Glutamatergic neuron (in vitro differentiated cells): ENCODE measurements around the gene STK10. TPM values are rescaled to one million over a fixed set of nuclear protein-coding genes. Genes with fewer than 3 reads are reported as not detected.

Experiments
- DNase-seq: peaks from one replicate; pipeline ENCODE4 v3.0.0; 2022
- H3K27ac Mint-ChIP-seq: one replicate; pipeline ENCODE4 v1.8.0; 2020; ENCODE audit warnings: mild to moderate bottlenecking, mixed read lengths, inconsistent platforms; ENCODE audit not compliant: unreplicated experiment
- H3K27me3 Mint-ChIP-seq: one replicate; pipeline ENCODE4 v1.8.0; 2020; ENCODE audit warnings: mild to moderate bottlenecking, moderate library complexity, mixed read lengths, inconsistent platforms; ENCODE audit not compliant: unreplicated experiment
- H3K36me3 Mint-ChIP-seq: one replicate; pipeline ENCODE4 v1.8.0; 2020; ENCODE audit warnings: mild to moderate bottlenecking, mixed read lengths, inconsistent platforms; ENCODE audit not compliant: unreplicated experiment
- H3K4me1 Mint-ChIP-seq: one replicate; pipeline ENCODE4 v1.8.0; 2020; ENCODE audit warnings: mild to moderate bottlenecking, low read depth, mixed read lengths, inconsistent platforms; ENCODE audit not compliant: unreplicated experiment
- H3K4me3 Mint-ChIP-seq: one replicate; pipeline ENCODE4 v1.8.0; 2020; ENCODE audit warnings: mild to moderate bottlenecking, mixed read lengths, inconsistent platforms; ENCODE audit not compliant: unreplicated experiment
- H3K9me3 Mint-ChIP-seq: one replicate; pipeline ENCODE4 v1.8.0; 2020; ENCODE audit warnings: mild to moderate bottlenecking, moderate library complexity, mixed read lengths, inconsistent platforms; ENCODE audit not compliant: unreplicated experiment
- CTCF ChIP-seq: fragments of 200-600 bp; sonication (generic); IDR thresholded peaks from one replicate; pipeline ENCODE4 v1.5.0; 2021; ENCODE audit not compliant: partially characterized antibody, unreplicated experiment
- total RNA-seq: library from RNA; stranded (reverse); fragmentation: NEBNext Ultra II Directional; extraction: Animal tissue kit (Norgen Biotek cat#: 25700); gene quantifications from one replicate; pipeline ENCODE4 v1.2.1, GENCODE V29; 2021; ENCODE audit not compliant: unreplicated experiment

Gene STK10
- total RNA-seq, 1 donor from 2014 or later: 84.7 TPM

- Mint-ChIP-seq H3K4me1 (no peaks in the 10 kb centered on the region), H3K36me3 (peaks cover 5% of the 10 kb centered on the region), H3K27me3 (peaks cover 3% of the 10 kb centered on the region), H3K4me3 (no peak overlapping the region), H3K27ac (no peak overlapping the region), H3K9me3 (peaks cover 7% of the 10 kb centered on the region)
- DNase-seq: no peak
- TF ChIP-seq CTCF: no peak
Measured at GRCh38 chr5:172127581-172127980, 60.4 kb downstream of the STK10 start.

- no peaks in the 10 kb centered on the region for H3K4me1 Mint-ChIP-seq
- TF ChIP-seq CTCF: no peak
- H3K9me3 Mint-ChIP-seq: peaks cover 3% of the 10 kb centered on the region
- no peak overlapping the region for H3K4me3 Mint-ChIP-seq
- no peaks in the 10 kb centered on the region for H3K27me3 Mint-ChIP-seq
- H3K36me3 Mint-ChIP-seq: peaks cover 5% of the 10 kb centered on the region
- no peak for DNase-seq
- H3K27ac Mint-ChIP-seq: no peak overlapping the region
Measured at GRCh38 chr5:172123269-172123692, 64.7 kb downstream of the STK10 start.

- no peak for TF ChIP-seq CTCF
- no peak for DNase-seq
- Mint-ChIP-seq H3K27me3 (peaks cover 4% of the 10 kb centered on the region), H3K36me3 (peaks cover 5% of the 10 kb centered on the region), H3K27ac (peak overlapping the region; percentile 43), H3K4me3 (no peak overlapping the region), H3K4me1 (no peaks in the 10 kb centered on the region), H3K9me3 (no peaks in the 10 kb centered on the region)
Measured at GRCh38 chr5:172119921-172120688, 67.9 kb downstream of the STK10 start.

- no peak overlapping the region for H3K27ac Mint-ChIP-seq
- H3K4me1 Mint-ChIP-seq: peaks cover 6% of the 10 kb centered on the region
- H3K36me3 Mint-ChIP-seq: no peaks in the 10 kb centered on the region
- peaks cover 7% of the 10 kb centered on the region for H3K27me3 Mint-ChIP-seq
- no peak for DNase-seq
- H3K9me3 Mint-ChIP-seq: no peaks in the 10 kb centered on the region
- H3K4me3 Mint-ChIP-seq: no peak overlapping the region
- no peak for TF ChIP-seq CTCF
Measured at GRCh38 chr5:172118891-172119290, 69.1 kb downstream of the STK10 start.

GRCh38 chr5:172117977-172118701, 69.9 kb downstream of the STK10 start:
- no peak for TF ChIP-seq CTCF
- no peak for DNase-seq
- Mint-ChIP-seq H3K4me3 (no peak overlapping the region), H3K4me1 (peaks cover 7% of the 10 kb centered on the region), H3K27ac (peak overlapping the region; percentile 56), H3K27me3 (peaks cover 7% of the 10 kb centered on the region), H3K36me3 (no peaks in the 10 kb centered on the region), H3K9me3 (no peaks in the 10 kb centered on the region)
